GM21576 (cell line): ENCODE results near the gene SCG3.

Experiments used
- ATAC-seq: cut with Tn5 transposase; IDR thresholded peaks from one replicate; pipeline ENCODE4 v1.9.1; 2021; ENCODE audit warnings: mild to moderate bottlenecking, moderate library complexity; ENCODE audit not compliant: unreplicated experiment

SCG3 gene

DNA sequence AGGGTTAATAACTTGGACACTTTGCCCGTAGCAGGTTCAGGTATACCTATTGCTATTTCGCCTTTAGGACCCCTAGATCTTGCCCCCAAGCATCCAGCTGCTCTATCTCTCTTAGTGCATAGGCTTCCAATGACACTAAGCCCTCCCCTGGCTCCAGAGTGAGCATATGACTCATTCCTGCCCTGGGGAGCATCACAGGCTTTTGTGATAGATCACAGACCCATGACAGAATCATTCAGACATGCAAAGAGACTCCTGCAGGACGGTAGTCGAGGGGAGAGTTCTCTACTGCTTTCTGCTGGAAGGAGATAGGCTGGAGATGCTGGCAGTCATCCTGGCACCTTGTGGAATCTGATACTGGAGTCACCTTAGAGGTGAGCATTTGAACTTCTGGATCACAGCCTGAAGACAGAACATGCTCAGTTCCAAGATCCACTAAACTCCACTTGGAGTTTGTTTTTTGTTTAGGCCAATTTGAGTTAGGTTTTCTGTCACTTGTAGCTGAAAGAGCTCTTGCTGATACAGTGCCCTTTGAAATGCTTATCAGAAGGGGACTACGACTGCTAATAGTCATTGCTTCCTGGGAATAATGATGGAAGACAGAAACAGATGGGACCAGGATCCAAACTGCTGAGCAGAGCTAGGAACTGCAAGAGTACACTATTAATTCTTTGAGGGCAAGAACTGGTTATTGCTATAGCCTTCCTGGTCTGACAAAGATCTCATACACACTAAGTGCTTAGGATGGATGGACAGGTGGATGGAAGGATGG lies 45.2 kb downstream of the SCG3 start:
- ATAC-seq, result peak; percentile 70

DNA sequence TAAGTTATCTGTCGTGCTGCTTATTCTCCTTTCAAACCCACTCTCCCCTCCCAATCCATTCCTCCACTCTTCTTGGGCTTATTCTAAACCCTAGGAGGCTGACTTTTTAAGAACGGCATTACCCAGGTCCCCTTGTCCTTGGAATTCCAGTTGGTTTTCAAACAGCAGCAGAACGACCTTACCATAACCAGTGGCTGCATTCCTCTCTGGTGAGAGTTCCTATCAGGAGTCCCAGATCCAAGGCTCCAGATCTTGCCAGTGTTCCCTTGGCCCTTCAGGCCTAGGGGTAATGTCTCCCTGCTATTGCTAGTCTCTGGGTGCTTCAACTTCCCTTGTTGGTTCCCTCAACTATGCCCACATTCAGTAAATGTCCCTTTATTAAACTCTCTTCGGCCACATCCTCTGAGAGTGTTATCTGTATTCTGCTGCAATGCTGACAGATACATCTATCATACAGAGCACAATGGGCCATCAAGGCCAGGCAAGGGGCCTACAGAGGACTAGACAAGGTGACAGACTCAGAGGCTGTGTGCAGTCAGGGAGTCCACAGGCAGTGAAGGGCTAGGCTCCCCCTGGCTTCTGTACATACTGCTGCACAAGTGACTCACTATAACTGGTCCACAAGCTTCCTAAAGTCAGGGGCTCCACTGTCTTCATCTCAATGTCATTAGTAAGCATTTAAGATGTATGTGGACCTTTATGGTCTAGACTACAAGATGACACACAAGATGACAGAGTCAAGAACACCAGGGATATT lies 46.0 kb downstream of the SCG3 start:
- peak; percentile 27 for ATAC-seq

DNA sequence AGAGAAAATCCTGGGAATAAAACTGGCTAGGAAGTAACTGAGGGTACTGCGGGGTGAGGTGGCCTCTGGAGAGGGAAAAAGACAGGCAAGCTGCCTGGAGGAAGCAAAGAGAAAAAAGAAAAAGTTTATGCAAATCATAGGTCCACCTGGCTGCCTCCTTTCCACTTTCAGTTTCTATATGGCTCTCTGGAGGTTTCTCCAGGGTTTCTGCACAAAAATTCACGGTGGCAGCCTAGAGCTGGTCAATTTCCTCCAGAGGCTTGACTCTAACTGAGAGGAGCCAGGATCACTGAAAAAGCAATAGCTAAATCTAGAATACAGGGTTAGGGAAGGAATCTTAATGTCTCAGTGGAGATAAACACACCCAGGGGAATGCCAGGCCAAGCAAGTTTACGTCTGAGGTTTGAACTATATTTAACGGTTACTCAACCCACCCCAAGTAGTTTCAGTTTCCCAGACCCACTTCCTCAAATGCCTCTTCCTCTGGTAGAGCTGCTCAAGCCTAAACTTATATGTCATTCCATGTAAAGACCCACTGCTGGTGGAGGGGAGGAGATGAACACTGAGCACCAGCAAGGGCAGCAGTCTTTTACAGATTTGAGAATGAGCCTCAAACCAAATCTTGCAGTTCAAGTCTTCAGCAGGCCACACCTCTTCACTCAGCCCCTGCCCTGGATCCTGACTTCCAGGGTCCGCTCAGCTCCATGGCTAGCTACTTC lies 50.4 kb downstream of the SCG3 start:
- ATAC-seq, result peak; percentile 47

DNA sequence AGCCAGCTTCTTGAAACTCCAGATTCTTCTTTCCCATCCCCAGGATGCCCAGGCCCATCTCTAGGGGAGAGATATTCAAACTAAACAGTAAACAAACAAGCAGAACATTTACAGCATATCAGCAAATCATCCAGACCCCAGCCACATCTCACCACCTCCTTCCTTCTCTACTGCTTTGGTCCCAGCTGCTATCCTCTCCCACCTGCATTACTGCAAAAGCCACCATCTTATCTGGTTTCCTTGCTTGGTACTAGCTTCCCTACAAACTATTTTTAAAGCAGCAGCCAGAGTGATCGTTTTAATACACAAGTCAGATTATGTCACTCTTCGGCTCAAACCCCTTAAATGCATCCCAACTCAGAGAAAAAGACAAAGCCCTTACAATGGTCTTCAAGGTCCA lies 51.3 kb downstream of the SCG3 start:
- ATAC-seq, result no peak

DNA sequence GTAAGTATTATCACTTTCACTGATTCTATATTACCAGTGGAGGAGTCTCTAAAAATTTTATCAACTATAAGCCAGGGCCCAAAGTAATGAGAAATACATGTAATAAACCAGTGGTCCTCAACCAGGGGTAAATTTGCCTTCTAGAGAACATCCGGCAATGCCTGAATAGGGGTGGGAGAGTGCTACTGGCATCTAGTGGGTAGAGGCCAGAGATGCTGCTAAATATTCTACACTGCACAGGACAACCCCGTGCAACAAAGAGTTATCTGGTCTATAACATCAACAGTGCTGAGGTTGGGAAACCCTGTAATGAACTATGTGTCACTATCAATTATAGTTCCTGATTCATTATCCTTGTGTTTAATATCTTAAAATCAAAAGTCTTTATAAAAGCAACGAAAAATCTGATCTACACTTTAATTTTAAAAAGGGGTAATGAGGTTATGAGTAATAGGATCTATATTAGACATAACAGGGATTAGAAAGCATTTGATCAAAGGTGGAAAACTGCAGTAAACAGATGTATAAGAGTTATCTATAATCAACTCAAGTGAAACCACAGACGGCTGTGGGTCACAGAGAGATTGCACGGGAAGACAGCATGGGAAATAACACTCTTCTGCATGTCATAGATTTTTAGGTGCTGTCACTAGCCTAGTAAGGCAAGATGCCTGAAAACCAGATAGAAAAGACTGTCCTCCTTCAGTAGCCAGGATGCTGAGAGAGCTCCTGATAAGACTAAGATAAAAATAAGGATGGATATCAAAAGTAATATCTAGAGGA lies 54.1 kb downstream of the SCG3 start:
- no peak for ATAC-seq

DNA sequence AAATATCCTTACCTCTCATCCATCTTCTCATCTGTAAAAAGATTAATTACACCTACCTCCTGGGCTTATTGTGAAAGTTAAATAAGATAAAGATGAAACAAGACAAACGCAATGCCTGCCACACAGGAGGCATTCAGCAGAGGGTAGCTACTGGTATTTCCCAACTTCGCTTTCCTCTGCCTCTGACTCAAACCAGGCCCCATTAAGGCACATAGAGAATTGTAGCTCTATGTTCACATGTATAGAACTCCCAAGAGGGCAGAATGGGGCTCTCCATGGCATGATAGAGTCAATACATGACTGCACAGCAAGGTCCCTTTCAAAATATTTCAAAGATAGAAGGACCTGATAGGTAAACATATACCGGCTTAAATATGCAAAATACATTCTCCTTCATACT lies 54.8 kb downstream of the SCG3 start:
- ATAC-seq, result no peak

DNA sequence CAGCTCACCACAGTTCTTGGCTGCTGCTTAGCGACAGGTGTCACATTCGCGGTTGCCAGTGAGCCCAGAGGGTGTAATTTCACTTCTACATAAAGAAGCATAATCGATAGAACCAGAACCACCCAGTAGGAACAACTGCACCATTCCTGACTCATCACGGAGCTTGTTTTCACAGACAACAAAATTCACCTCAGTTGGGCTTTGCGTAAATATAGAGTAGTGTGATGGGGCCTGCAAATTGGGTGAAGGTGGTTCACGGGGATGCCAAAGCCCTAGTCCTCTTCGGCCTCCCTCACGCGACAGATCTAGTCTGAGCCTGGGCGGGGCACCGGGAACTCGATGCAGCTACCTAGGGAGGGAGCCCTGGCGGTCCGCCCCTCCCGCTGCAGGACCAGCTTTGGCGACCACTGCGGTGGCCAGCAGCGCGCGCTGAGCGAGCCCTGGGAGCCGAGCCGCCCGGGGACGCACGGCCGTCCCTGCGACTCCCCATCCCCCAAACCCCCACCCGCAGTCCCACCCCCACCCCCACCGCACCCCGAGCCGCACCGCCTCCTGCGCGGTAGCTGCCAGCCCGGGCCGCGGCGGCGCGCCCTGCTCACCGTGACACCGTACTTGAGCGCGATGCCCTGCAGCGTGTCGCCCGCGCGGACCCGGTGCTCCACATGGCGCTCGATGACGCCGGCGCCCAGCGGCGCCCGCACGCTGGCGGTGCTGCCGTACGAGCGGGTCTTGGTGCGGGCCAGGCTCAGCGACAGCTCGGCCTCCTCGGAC lies 55.6 kb downstream of the SCG3 start:
- peak; percentile 25 for ATAC-seq

DNA sequence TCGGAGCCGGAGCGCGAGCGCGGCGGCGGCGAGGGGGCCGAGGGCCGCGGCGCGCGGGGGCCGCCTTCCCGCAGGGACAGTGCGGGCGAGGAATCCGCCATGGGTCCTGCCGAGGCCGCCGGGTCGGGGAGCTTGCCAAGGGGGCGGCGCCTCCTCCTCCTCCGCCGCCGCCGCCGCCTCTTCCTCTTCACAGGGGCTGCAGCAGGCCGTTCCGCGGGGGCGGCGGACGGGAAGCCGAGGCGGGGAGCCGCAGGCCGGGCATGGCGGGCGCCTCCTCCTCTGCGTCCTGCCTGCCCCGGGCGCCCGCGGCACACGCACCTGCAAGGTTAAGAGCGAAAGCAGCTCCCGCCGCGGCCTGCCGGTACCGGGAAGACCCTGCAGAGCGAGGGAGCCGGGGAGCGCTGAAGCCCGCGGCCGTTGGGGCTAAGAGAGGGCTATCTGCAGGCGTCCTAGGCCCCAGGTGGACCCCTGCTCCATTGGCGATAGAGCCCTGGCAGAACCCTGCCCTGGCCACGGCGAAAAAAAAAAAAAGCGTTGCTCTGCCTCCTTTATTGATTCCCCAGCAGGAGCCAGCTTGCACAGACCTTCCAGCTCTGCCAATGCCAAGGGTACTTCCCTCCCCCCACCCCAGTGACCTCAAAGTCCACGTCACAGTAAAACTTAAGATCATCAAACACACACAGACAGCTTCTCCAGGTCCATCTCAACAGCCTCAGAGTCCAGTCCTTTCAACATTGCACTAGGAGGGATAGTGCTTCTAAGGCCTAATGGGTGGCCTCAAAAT lies 56.4 kb downstream of the SCG3 start, which contains the start of gene LYSMD2:
TSS of gene LYSMD2 (minus strand) at position 134 of the 784 bp plus-strand sequence. CDS start at position 101, 33 bp downstream.
- ATAC-seq, result peak; percentile 37

DNA sequence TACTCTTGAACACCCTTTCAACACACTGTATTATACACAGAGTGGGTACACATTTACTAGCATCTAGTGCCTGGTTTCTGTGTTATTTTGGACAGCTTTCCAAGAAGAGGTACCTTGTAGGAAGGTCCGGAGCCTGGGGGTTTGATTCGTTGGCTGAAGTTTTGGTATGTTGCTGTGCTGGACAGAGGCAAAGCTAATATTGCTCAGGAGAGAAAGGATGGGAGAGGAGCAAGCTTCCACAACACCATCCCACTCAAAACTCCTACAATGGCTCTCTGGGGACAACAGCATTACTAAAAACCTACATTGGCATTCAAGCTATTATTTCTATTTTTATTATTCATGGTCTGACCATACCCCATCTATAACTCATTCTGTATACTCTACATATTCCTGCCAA lies 57.2 kb downstream of the SCG3 start:
- no peak for ATAC-seq

DNA sequence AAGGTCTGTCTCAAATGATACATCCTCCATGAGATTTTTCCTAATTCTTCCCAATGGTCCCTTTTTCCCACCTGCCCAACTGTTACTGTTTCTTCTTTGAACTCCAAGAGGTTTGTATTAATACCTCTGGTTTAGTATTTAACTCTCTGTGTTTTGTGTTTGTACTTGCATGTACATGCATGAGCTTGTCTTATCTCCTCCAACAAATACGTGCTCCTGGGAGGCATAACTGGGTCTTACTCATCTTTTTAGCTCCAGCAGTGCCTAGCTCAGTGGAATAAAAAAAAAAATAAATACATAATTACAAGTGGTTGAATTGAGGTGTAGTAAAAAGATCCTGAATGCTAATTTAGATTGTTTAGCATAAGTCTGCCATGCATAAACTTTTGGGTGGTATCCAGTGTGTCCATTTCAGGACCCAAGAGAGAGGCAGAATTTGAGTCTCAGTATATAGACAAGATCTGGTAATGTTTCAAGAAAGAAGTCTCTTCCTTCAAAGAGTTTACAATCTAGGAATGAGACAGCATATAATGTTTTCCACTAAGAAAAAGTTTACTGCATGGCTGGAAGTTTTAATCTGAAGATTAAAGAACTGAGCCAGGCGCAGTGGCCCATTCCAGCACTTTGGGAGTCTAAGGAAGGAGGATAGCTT lies 57.9 kb downstream of the SCG3 start:
- no peak for ATAC-seq

DNA sequence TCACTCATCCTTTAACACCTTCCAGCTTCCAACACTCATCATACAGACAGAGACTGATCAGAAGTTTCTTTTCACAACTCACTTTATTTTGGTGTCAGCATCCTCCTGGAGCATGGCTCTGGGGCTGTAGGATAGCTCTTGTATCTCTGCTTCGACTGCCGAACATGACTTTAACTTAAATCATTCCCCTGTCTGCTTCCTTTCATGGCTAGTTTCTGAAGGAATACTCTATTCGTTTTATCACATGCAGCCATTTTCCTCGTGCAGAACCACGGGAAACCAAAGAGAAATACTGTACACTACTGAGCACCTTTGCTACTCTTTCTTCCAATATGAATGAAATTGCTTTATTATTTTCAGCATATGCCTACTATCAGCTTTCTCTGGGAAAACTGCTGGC lies 68.0 kb downstream of the SCG3 start:
- no peak for ATAC-seq

DNA sequence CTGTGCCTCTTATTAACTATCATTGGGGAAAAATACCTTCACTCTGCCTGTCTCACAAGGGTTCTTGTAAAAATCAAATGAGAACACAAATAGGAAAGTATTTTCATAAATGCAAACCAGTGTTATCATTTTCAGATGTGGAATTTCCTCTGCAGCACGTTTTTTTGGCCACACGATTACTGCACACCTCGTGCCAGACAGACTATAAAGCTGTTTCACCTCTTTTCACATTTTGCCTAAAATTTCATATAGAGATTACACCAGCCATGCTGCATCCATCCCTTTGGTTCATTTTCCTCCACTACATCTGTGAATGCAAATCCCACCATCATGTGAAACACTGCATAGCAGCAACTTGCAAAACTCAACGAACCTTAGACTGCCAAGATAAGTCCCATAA lies 68.9 kb downstream of the SCG3 start:
- ATAC-seq, result no peak

DNA sequence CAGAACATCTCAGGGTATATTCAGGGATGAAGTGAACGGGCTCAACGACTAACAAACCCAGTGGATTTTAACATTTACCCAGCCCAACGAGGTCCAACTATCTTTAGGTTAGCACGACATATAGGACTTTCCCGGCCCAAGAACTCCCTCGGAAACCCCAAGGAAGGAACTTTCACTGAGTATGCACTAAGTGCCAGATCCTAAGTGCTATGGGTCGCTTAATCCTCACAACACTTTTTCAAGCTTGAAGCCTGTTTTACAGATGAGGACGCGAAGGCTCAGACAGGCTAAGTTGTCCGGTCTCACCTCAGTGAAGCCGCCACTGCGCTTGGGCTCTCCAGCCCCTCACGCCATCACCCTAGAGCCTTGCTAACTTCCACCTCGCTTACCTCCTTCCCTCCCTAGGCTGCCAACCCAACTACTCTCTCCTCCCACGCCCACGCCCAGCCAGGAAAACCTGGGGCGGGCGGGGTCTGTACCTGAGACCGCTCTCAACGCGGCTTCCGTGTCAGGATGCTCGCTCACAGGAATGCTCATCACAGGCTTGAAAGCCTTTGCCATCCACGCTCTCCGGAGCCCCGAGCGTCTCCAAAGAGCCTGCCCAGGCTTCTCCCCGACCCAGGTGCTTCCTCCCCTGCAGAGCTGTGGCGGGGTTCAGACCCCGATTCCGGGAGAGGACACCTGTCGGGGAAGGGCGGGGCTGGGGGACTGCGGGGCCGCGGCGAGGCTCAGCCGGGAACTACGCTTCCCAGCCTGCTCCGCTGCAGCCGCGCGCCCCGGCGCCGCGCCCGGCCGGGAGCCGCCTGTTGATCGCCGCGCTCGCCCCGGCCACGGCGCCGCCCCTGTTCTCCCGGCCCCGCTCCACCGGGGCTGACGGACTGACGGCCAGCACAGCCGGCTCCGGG lies 69.7 kb downstream of the SCG3 start, which contains the start of gene TMOD2:
TSS of gene TMOD2 (plus strand) at position 806 of the 905 bp plus-strand sequence. CDS start 14,845 bp downstream, outside the sequence.
- peak; percentile 65 for ATAC-seq

DNA sequence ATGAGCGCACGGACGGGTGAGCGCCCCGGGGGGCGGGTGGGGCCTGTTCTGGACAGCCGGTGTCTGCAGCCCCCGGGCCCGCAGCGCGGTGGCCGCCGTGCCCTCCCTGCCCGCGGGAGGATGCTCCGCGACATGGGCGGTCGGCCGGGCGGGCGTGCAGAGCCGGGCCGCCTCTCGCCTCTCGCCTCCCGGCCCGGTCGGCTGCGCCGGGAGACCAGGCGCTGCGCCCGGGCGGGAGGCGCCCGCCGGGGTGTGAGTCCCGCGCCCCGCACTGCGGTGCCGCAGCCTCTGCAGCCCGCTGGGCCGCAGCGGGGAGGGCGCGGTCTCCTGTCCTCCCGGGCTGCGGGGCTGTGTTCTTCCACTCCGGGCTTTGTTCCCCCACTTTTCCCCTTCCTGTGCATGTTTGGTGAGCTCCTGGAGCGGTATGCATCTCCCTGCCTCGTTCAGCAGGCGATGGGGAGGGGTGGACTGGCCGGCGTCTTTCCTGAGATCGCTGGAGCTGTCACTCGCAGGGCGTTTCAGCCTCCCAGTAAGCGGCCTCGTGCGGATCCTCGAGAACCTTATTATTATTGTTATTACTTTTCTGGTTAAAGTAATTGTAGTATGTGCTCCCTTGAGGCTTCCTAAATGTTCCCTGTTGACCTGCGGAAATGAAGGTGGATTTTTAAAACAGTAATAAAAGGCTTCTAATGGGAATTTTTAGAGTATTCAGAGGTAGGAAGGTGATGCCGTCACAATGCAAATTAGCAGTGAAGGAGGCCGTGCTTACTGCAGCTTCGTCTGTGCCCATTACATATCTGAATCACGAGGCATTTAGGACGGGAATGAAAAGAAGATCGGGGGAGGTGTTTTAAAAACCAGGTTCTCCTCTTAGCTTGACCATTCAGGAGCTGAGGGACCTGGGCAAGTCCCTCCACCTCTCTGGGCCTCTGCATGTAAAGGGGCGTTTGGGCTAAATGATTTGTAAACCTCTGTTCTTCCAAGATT lies 70.7 kb downstream of the SCG3 start:
- ATAC-seq, result peak; percentile 33

DNA sequence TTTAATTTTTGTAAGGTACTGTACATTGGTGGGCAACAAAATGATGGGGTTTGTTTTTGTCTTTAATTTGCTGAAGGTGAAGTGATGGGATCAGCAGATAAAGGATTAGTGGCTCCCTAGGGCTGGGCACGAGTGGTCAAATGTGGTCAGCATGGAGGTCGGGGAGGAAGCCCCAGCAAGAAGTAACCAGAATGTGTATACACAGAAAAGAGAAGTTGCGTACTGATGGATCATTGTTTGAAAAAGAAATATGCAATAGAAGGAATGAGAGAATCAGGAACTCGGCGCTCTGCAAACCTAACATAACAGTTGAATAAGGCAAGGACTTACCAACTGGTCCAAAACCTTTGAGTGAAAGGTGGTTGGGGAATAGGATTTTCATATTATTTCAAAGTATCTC lies 71.6 kb downstream of the SCG3 start:
- no peak for ATAC-seq

DNA sequence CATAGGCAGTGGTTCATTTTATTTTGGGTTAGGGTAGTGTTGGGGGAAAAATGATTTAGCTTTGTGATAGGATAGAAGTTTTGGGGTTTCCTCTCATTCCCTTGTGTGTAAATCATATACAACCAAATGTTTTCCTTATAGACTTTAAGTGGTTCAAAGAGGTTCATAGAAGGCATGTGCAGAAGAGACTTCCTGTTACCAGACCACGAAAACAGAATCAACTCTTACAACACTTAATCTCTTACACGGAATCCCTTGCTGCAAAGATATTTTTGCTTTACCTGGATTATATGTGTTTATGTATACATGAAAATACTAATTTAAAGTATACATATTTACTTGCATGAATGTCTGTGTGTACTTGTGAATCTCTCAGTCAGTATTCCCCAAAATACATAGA lies 73.0 kb downstream of the SCG3 start:
- ATAC-seq, result no peak
